A549 (cell line): ENCODE data around the gene ZBTB25. TPM values are rescaled to one million over a fixed set of nuclear protein-coding genes. Genes with fewer than 3 reads are reported as not detected.

ENCODE experiments used
- ATAC-seq, 2 experiments: fragments of 200-7000 bp in 1 of 2; fragments of >200 bp in 1 of 2; cut with Nextera tagmentation in 1 of 2; cut with Tn5 transposase in 1 of 2; 3 replicates each; pipeline versions ENCODE4 v1.8.0 to v1.9.1; 2018 to 2020; ENCODE audit warnings: mild to moderate bottlenecking in 1 of 2, moderate library complexity in 1 of 2
- CTCF ChIA-PET: fragments of 300-600 bp; sonication (Branson Sonifier 250); formaldehyde crosslinking; extraction: SDS; loops from one replicate; lab custom pipeline; 2021; ENCODE audit warnings: antibody characterized with exemption, inconsistent platforms; lab: Yijun Ruan, JAX
- POLR2A ChIA-PET: fragments of 350-600 bp; formaldehyde crosslinking; extraction: SDS; loops from one replicate; lab custom pipeline; 2021; ENCODE audit warnings: antibody characterized with exemption, inconsistent platforms; lab: Yijun Ruan, JAX
- DNase-seq, 2 experiments: peaks; one replicate each; pipeline versions ENCODE4 v3.0.0 to v3.0.0-alpha.2; 2011 to 2016; ENCODE audit warnings: low read depth in 1 of 2, low spot score in 1 of 2
- FAIRE-seq: peaks from 2 replicates; lab custom pipeline; 2011; peaks lifted over from hg19 to GRCh38; lab: Jason Lieb, UNC
- H3K27ac ChIP-seq, 2 experiments: fragments of >200 bp; sonication (Bioruptor Twin); formaldehyde crosslinking; 3 replicates each; pipeline ENCODE4 v1.5.1; 2016 to 2017
- H3K4me1 ChIP-seq: fragments of >200 bp; sonication (Bioruptor Twin); formaldehyde crosslinking; 3 replicates; pipeline ENCODE4 v1.6.1; 2016
- H3K4me2 ChIP-seq: fragments of >200 bp; sonication (Bioruptor Twin); formaldehyde crosslinking; 3 replicates; pipeline ENCODE4 v1.6.1; 2016
- H3K4me3 ChIP-seq: fragments of >200 bp; sonication (Bioruptor Twin); formaldehyde crosslinking; 3 replicates; pipeline ENCODE4 v1.5.1; 2016
- H3K9me3 ChIP-seq: fragments of >200 bp; sonication (Bioruptor Twin); formaldehyde crosslinking; 3 replicates; pipeline ENCODE4 v1.6.1; 2016
- CBX2 ChIP-seq: fragments of 200-600 bp; sonication (generic); IDR thresholded peaks from 2 replicates; pipeline ENCODE4 v1.6.1; 2016; ENCODE audit warnings: low read depth, mild to moderate bottlenecking, borderline replicate concordance
- CEBPB ChIP-seq, 2 experiments: fragments of >200 bp in 1 of 2; sonication (Bioruptor Twin) in 1 of 2; formaldehyde crosslinking in 1 of 2; IDR thresholded peaks; 2 replicates each; pipeline ENCODE4 v1.6.1; 2012 to 2016
- EHMT2 ChIP-seq: fragments of 200-600 bp; sonication (generic); IDR thresholded peaks from 2 replicates; pipeline ENCODE4 v1.6.1; 2016; ENCODE audit warnings: antibody characterized with exemption, low read depth, mild to moderate bottlenecking, moderate library complexity
- ESRRA ChIP-seq: fragments of 150-350 bp; IDR thresholded peaks from 2 replicates; pipeline ENCODE4 v1.6.1; 2014; ENCODE audit warnings: mild to moderate bottlenecking, low read length, borderline replicate concordance
- FOSL2 ChIP-seq, 2 experiments: fragments of 450-650 bp in 1 of 2; fragments of >200 bp in 1 of 2; sonication (Bioruptor Twin) in 1 of 2; formaldehyde crosslinking; IDR thresholded peaks; 2 replicates each; pipeline versions ENCODE4 v1.5.0 to v1.6.1; 2016 to 2020; ENCODE audit warnings: mild to moderate bottlenecking in 1 of 2, moderate library complexity in 1 of 2
- HEYL ChIP-seq: fragments of 250-450 bp; sonication (Bioruptor Pico); IDR thresholded peaks from 2 replicates; pipeline ENCODE4 v1.8.0; 2021; ENCODE audit warnings: mild to moderate bottlenecking, moderate library complexity
- HOXB13 ChIP-seq: fragments of 250-450 bp; sonication (Bioruptor Pico); IDR thresholded peaks from 2 replicates; pipeline ENCODE4 v1.5.0; 2020; ENCODE audit warnings: low read depth, mild to moderate bottlenecking, moderate library complexity
- MAFK ChIP-seq: fragments of 450-650 bp; IDR thresholded peaks from 2 replicates; pipeline ENCODE4 v1.6.1; 2014; ENCODE audit not compliant: partially characterized antibody
- NR3C1 ChIP-seq: fragments of >200 bp; sonication (Bioruptor Twin); formaldehyde crosslinking; IDR thresholded peaks from 3 replicates; pipeline ENCODE4 v1.6.1; 2017
- POLR2A ChIP-seq: IDR thresholded peaks from 2 replicates; pipeline ENCODE4 v1.6.1; 2012; ENCODE audit warnings: mild to moderate bottlenecking, low read length
- RFX5 ChIP-seq: fragments of 450-650 bp; IDR thresholded peaks from 2 replicates; pipeline ENCODE4 v1.7.1; 2014; ENCODE audit warnings: antibody characterized with exemption, mild to moderate bottlenecking, moderate library complexity
- SREBF2 ChIP-seq: fragments of 450-650 bp; IDR thresholded peaks from 2 replicates; pipeline ENCODE4 v1.6.1; 2014; ENCODE audit warnings: mild to moderate bottlenecking, moderate library complexity
- TFCP2L1 ChIP-seq: fragments of 250-450 bp; sonication (Bioruptor Pico); IDR thresholded peaks from 2 replicates; pipeline ENCODE4 v1.5.0; 2021; ENCODE audit warnings: mild to moderate bottlenecking
- ZFP36 ChIP-seq: fragments of 450-650 bp; IDR thresholded peaks from 2 replicates; pipeline ENCODE4 v1.6.1; 2014; ENCODE audit warnings: borderline replicate concordance; ENCODE audit not compliant: partially characterized antibody
- ZSCAN20 ChIP-seq: fragments of 250-450 bp; sonication (Bioruptor Pico); IDR thresholded peaks from 2 replicates; pipeline ENCODE4 v1.8.0; 2022; ENCODE audit warnings: mild to moderate bottlenecking, moderate library complexity
- WGBS: methylation state at CpG from one replicate; pipeline ENCODE4 v1.1.6; 2017; ENCODE audit errors: missing lambda C conversion rate; 5-methylcytosine and 5-hydroxymethylcytosine counted together
- polyA plus RNA-seq, 4 experiments: library from polyadenylated mRNA; depleted of rRNA in 3 of 4; stranded (reverse); fragments of >200 nt; fragmentation: RNase III in 1 of 4; extraction: RNeasy Plus Mini Kit Qiagen cat#74134 plus additional on column Dnase treatment in 1 of 4; gene quantifications; 2 replicates in 3 of 4; 3 replicates in 1 of 4; pipeline ENCODE4 v1.2.3, GENCODE V29; 2011 to 2017
- TF ChIP-seq, protein P1 (sequence below): fragments of 200-600 bp; sonication (generic); IDR thresholded peaks from 2 replicates; pipeline ENCODE4 v1.6.1; 2016; ENCODE audit warnings: antibody characterized with exemption, mild to moderate bottlenecking, moderate library complexity
- TF ChIP-seq, protein P2 (sequence below): fragments of 250-450 bp; sonication (Bioruptor Pico); IDR thresholded peaks from 2 replicates; pipeline ENCODE4 v1.5.0; 2020; ENCODE audit warnings: low read depth, mild to moderate bottlenecking, moderate library complexity
- TF ChIP-seq, protein P3 (sequence below): IDR thresholded peaks from 2 replicates; pipeline ENCODE4 v1.6.1; 2012; ENCODE audit warnings: low read depth, borderline replicate concordance

The ZBTB25 gene
- polyA plus RNA-seq, 2 of the 4 experiments (the other 2 are of a cell fraction), result 5.4 to 15.0 TPM

DNA sequence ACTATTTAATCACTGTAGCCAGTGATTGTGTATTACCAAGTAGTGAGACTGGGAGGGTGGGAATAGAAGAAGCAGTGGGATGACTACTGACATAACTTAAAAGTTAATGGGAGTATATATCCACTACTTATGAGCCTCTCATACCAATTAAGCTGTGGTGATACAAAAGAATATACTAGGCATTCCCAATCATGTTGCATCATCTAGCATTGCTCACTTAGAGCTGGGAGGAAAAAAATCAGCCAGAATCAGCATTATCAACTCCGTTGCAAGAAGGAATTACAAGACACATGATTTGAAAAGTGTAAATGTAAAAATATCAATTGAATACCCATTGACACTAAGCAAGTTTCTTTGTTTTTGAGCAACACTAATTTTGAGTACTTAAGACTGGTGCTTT lies 45.4 kb upstream of the ZBTB25 start:
- ATAC-seq (no peak), DNase-seq (no peak), FAIRE-seq (no peak)
- ChIA-PET POLR2A (interaction anchor here (1.2 kb wide), 1 partner anchor 9 kb away, joined by 4 read pairs; the partner anchor contains the start of gene HSPA2), CTCF (interaction anchor here (1.0 to 1.7 kb wide), 4 partner anchors 8 to 343 kb away, joined by 3 to 7 read pairs (median 4); partner anchors contain the start of gene HSPA2)
- TF ChIP-seq POLR2A (no peak), MAFK (peak; percentile 4)
- H3K27ac ChIP-seq, result no peak overlapping the region
- peaks cover 16% of the 10 kb centered on the region; the same call in 2 of the 3 replicates for H3K4me1 ChIP-seq
- 93% methylated on average over 1 of the region's 1 CpG for WGBS
- peak overlapping the region; percentile 49 for H3K4me2 ChIP-seq
- H3K4me3 ChIP-seq, result no peak overlapping the region
- H3K9me3 ChIP-seq, result no peaks in the 10 kb centered on the region

DNA sequence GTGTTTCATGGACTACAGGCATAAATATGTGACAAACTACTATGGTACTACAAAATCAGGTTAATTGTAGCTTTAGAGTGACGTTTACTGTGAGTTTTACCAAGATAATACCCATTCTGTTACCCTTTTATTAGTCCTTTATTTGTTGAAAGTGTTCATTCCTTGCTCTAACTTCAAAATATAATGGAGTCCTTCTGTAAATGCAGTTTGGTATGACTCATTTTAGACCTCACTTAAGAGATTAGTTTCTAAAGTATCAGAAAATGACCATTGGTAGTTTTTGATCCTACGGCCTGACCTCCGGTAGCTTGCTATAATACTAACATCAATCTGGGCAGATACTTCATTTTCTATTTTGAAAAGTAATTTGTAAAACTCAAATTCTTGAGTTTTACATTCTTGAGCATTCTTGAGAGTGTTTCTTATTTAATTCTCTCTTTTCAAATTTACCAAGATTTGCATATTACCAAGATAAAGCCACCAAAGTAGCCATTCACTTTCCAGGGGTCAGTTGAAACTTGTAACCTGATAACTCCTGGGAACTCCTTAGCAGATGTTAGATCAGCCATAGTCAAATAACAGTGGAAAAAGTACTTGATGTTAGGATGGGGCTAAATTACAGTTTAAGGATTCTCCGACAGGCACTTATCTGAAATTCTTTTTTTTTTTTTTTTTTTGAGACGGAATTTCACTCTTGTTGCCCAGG lies 41.1 kb upstream of the ZBTB25 start:
- ChIA-PET POLR2A (no interaction called here), CTCF (interaction anchor here (0.7 to 12.4 kb wide), 4 partner anchors 86 to 217 kb away, joined by 3 to 182 read pairs (median 8); no protein-coding TSS in a partner anchor)
- no peak for FAIRE-seq
- Histone ChIP-seq H3K4me2 (peak overlapping the region; percentile 83), H3K4me3 (peak overlapping the region; percentile 45), H3K9me3 (peaks cover 11% of the 10 kb centered on the region; the same call in 2 of the 3 replicates), H3K27ac (no peak overlapping the region), H3K4me1 (peaks cover 21% of the 10 kb centered on the region; the same call in 2 of the 3 replicates)
- no peak for DNase-seq
- no peak for ATAC-seq
- TF ChIP-seq ZSCAN20 (no peak), CBX2 (no peak), HOXB13 (CRISPR knock-in tag) (no peak), EHMT2 (no peak), CEBPB (IDR thresholded peaks at IDR 0.05) (no peak), ZFP36 (no peak), HEYL (no peak), ESRRA (no peak), RFX5 (no peak), FOSL2 (IDR thresholded peaks at IDR 0.05) (no peak), FOSL2 (CRISPR knock-in tag; IDR thresholded peaks at IDR 0.05) (no peak), POLR2A (no peak), TFCP2L1 (CRISPR knock-in tag) (no peak), NR3C1 (no peak), SREBF2 (no peak)
- TF ChIP-seq, protein P1, sequence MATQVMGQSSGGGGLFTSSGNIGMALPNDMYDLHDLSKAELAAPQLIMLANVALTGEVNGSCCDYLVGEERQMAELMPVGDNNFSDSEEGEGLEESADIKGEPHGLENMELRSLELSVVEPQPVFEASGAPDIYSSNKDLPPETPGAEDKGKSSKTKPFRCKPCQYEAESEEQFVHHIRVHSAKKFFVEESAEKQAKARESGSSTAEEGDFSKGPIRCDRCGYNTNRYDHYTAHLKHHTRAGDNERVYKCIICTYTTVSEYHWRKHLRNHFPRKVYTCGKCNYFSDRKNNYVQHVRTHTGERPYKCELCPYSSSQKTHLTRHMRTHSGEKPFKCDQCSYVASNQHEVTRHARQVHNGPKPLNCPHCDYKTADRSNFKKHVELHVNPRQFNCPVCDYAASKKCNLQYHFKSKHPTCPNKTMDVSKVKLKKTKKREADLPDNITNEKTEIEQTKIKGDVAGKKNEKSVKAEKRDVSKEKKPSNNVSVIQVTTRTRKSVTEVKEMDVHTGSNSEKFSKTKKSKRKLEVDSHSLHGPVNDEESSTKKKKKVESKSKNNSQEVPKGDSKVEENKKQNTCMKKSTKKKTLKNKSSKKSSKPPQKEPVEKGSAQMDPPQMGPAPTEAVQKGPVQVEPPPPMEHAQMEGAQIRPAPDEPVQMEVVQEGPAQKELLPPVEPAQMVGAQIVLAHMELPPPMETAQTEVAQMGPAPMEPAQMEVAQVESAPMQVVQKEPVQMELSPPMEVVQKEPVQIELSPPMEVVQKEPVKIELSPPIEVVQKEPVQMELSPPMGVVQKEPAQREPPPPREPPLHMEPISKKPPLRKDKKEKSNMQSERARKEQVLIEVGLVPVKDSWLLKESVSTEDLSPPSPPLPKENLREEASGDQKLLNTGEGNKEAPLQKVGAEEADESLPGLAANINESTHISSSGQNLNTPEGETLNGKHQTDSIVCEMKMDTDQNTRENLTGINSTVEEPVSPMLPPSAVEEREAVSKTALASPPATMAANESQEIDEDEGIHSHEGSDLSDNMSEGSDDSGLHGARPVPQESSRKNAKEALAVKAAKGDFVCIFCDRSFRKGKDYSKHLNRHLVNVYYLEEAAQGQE, result no peak
- TF ChIP-seq, protein P2, sequence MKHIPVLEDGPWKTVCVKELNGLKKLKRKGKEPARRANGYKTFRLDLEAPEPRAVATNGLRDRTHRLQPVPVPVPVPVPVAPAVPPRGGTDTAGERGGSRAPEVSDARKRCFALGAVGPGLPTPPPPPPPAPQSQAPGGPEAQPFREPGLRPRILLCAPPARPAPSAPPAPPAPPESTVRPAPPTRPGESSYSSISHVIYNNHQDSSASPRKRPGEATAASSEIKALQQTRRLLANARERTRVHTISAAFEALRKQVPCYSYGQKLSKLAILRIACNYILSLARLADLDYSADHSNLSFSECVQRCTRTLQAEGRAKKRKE (CRISPR knock-in tag), result no peak
- TF ChIP-seq, protein P3, sequence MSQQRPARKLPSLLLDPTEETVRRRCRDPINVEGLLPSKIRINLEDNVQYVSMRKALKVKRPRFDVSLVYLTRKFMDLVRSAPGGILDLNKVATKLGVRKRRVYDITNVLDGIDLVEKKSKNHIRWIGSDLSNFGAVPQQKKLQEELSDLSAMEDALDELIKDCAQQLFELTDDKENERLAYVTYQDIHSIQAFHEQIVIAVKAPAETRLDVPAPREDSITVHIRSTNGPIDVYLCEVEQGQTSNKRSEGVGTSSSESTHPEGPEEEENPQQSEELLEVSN, result no peak
- 88% methylated on average over 5 of the region's 5 CpGs for WGBS
